Neural cell (in vitro differentiated cells): ENCODE results near the gene RNLS. TPM values are rescaled to one million over a fixed set of nuclear protein-coding genes. Genes with fewer than 3 reads are reported as not detected.

ENCODE experiments used
- H2AFZ ChIP-seq: fragments of 200-600, 300-800 bp; sonication (generic), shearing (Covaris generic); 2 replicates; pipeline ENCODE4 v1.6.0; 2014; ENCODE audit warnings: low read depth, mild to moderate bottlenecking, antibody characterized with exemption, low read length, moderate library complexity
- H3F3A ChIP-seq: fragments of 200-600 bp; shearing (Covaris generic); 2 replicates; pipeline ENCODE4 v1.6.1; 2016; ENCODE audit warnings: mild to moderate bottlenecking, moderate library complexity, mixed read lengths, antibody characterized with exemption, low read length; ENCODE audit not compliant: insufficient read depth, poor library complexity, severe bottlenecking
- H3K27ac ChIP-seq: fragments of 200-600, 300-800 bp; sonication (generic), shearing (Covaris generic); 2 replicates; pipeline ENCODE4 v1.5.1; 2014; ENCODE audit warnings: mild to moderate bottlenecking, low read length, moderate library complexity
- H3K27me3 ChIP-seq: fragments of 300-800, 200-600 bp; sonication (generic), shearing (Covaris generic); 2 replicates; pipeline ENCODE4 v1.6.0; 2014; ENCODE audit warnings: mild to moderate bottlenecking, low read depth, low read length, moderate library complexity; ENCODE audit not compliant: insufficient read depth
- H3K36me3 ChIP-seq: fragments of 300-800, 200-600 bp; sonication (generic), shearing (Covaris generic); 2 replicates; pipeline ENCODE4 v1.5.1; 2014; ENCODE audit warnings: mild to moderate bottlenecking, antibody characterized with exemption, low read length, moderate library complexity; ENCODE audit not compliant: insufficient read depth
- H3K4me2 ChIP-seq: fragments of 300-800, 200-600 bp; sonication (generic), shearing (Covaris generic); 2 replicates; pipeline ENCODE4 v1.6.0; 2014; ENCODE audit warnings: mild to moderate bottlenecking, low read length
- H3K4me3 ChIP-seq: fragments of 300-800, 200-600 bp; sonication (generic), shearing (Covaris generic); 2 replicates; pipeline ENCODE4 v1.5.1; 2014; ENCODE audit warnings: mild to moderate bottlenecking, low read length, moderate library complexity
- H3K79me2 ChIP-seq: fragments of 200-600 bp; shearing (Covaris generic); replicated peaks from 2 replicates; pipeline ENCODE4 v1.6.0; 2014; ENCODE audit warnings: mild to moderate bottlenecking, low read length, moderate library complexity; ENCODE audit not compliant: insufficient read depth
- H3K9ac ChIP-seq: fragments of 300-800, 200-600 bp; sonication (generic), shearing (Covaris generic); 2 replicates; pipeline ENCODE4 v1.6.1; 2016; ENCODE audit warnings: mild to moderate bottlenecking, low read length, mixed read lengths
- H3K9me2 ChIP-seq: fragments of 200-600 bp; shearing (Covaris generic); 2 replicates; pipeline ENCODE4 v1.6.1; 2016; ENCODE audit warnings: mild to moderate bottlenecking, low read length, mixed read lengths; ENCODE audit not compliant: insufficient read depth
- H3K9me3 ChIP-seq: fragments of 200-600, 300-800 bp; sonication (generic), shearing (Covaris generic); 2 replicates; pipeline ENCODE4 v1.6.1; 2016; ENCODE audit warnings: mild to moderate bottlenecking, mixed run types, low read length, moderate library complexity, mixed read lengths
- H4K20me1 ChIP-seq: fragments of 200-600 bp; shearing (Covaris generic); 2 replicates; pipeline ENCODE4 v1.6.1; 2016; ENCODE audit warnings: mild to moderate bottlenecking, mixed run types; ENCODE audit not compliant: insufficient read depth
- CTCF ChIP-seq: fragments of 450-650 bp; IDR thresholded peaks from 2 replicates; pipeline ENCODE4 v1.5.1; 2014; ENCODE audit warnings: antibody characterized with exemption, mild to moderate bottlenecking, moderate library complexity; ENCODE audit not compliant: poor library complexity, severe bottlenecking
- EP300 ChIP-seq: fragments of 450-650 bp; conservative IDR thresholded peaks from 2 replicates; pipeline ENCODE4 v1.6.1; 2014; ENCODE audit warnings: antibody characterized with exemption, mild to moderate bottlenecking, moderate library complexity; ENCODE audit not compliant: poor library complexity, severe bottlenecking
- EZH2 ChIP-seq: fragments of 200-600, 300-800 bp; shearing (Covaris generic), sonication (generic); IDR thresholded peaks from 2 replicates; pipeline ENCODE4 v1.6.1; 2014; ENCODE audit warnings: antibody characterized with exemption, low read length, borderline replicate concordance, mild to moderate bottlenecking; ENCODE audit not compliant: insufficient read depth, poor library complexity, severe bottlenecking
- MXI1 ChIP-seq: fragments of 450-650 bp; conservative IDR thresholded peaks from 2 replicates; pipeline ENCODE4 v1.6.1; 2014; ENCODE audit warnings: antibody characterized with exemption, mild to moderate bottlenecking; ENCODE audit not compliant: poor library complexity, severe bottlenecking
- POLR2AphosphoS5 ChIP-seq: IDR thresholded peaks from 2 replicates; pipeline ENCODE4 v1.6.1; 2012
- RAD21 ChIP-seq: fragments of 450-650 bp; conservative IDR thresholded peaks from 2 replicates; pipeline ENCODE4 v1.6.1; 2014; ENCODE audit warnings: antibody characterized with exemption, mild to moderate bottlenecking, moderate library complexity
- REST ChIP-seq: IDR thresholded peaks from 2 replicates; pipeline ENCODE4 v1.6.1; 2012; ENCODE audit warnings: borderline replicate concordance
- SMC3 ChIP-seq: fragments of 450-650 bp; conservative IDR thresholded peaks from 2 replicates; pipeline ENCODE4 v1.6.1; 2014; ENCODE audit warnings: antibody characterized with exemption, mild to moderate bottlenecking, moderate library complexity; ENCODE audit not compliant: poor library complexity
- TAF1 ChIP-seq: IDR thresholded peaks from 2 replicates; pipeline ENCODE4 v1.6.1; 2012; ENCODE audit warnings: low read depth
- polyA plus RNA-seq: library from polyadenylated mRNA; depleted of rRNA; stranded (reverse); fragments of >200 nt; gene quantifications from 2 replicates; pipeline ENCODE4 v1.2.3, GENCODE V29; 2014

RNLS gene
- polyA plus RNA-seq, 1 donor from 2014 or later = 0.20 TPM

- Histone ChIP-seq H3K36me3 (no peaks in the 10 kb centered on the region), H2AFZ (no peak overlapping the region), H3K9me2 (no peaks in the 10 kb centered on the region), H3F3A (no peaks in the 10 kb centered on the region), H3K9me3 (no peaks in the 10 kb centered on the region), H3K27ac (no peak overlapping the region), H3K4me2 (no peak overlapping the region), H4K20me1 (no peaks in the 10 kb centered on the region), H3K79me2 (no peaks in the 10 kb centered on the region), H3K4me3 (no peak overlapping the region), H3K9ac (no peak overlapping the region), H3K27me3 (no peaks in the 10 kb centered on the region)
- TF ChIP-seq RAD21 = no peak
- no peak for TF ChIP-seq MXI1
- TF ChIP-seq TAF1 = no peak
Observed at GRCh38 chr10:88598055-88598454, 14.9 kb upstream of the RNLS start.

- no peaks in the 10 kb centered on the region for H3F3A ChIP-seq
- H4K20me1 ChIP-seq = no peaks in the 10 kb centered on the region
- H3K9me3 ChIP-seq = no peaks in the 10 kb centered on the region
- H3K9me2 ChIP-seq = no peaks in the 10 kb centered on the region
- H3K4me3 ChIP-seq = no peak overlapping the region
- TF ChIP-seq REST (no peak), EZH2 (no peak), MXI1 (no peak), TAF1 (no peak), RAD21 (no peak), POLR2AphosphoS5 (no peak), SMC3 (no peak), EP300 (no peak), CTCF (no peak)
- no peak overlapping the region for H3K27ac ChIP-seq
- no peaks in the 10 kb centered on the region for H3K79me2 ChIP-seq
- no peaks in the 10 kb centered on the region for H3K27me3 ChIP-seq
- no peaks in the 10 kb centered on the region for H3K36me3 ChIP-seq
- no peak overlapping the region for H2AFZ ChIP-seq
- H3K4me2 ChIP-seq = no peak overlapping the region
- H3K9ac ChIP-seq = no peak overlapping the region
Observed at GRCh38 chr10:88594482-88594881, 11.4 kb upstream of the RNLS start.

GRCh38 chr10:88592906-88593305, 9.8 kb upstream of the RNLS start:
- Histone ChIP-seq H3K27me3 (no peaks in the 10 kb centered on the region), H2AFZ (no peak overlapping the region), H4K20me1 (no peaks in the 10 kb centered on the region), H3K4me3 (no peak overlapping the region), H3K79me2 (no peaks in the 10 kb centered on the region), H3K36me3 (no peaks in the 10 kb centered on the region), H3K27ac (no peak overlapping the region), H3K4me2 (no peak overlapping the region), H3K9ac (no peak overlapping the region), H3F3A (no peaks in the 10 kb centered on the region), H3K9me3 (no peaks in the 10 kb centered on the region), H3K9me2 (no peaks in the 10 kb centered on the region)
- TF ChIP-seq EP300 (no peak), POLR2AphosphoS5 (no peak), CTCF (no peak), TAF1 (no peak), MXI1 (no peak), SMC3 (no peak), EZH2 (no peak), RAD21 (no peak), REST (no peak)
